ENCODE measurements around the gene GUCY2C.

DNA sequence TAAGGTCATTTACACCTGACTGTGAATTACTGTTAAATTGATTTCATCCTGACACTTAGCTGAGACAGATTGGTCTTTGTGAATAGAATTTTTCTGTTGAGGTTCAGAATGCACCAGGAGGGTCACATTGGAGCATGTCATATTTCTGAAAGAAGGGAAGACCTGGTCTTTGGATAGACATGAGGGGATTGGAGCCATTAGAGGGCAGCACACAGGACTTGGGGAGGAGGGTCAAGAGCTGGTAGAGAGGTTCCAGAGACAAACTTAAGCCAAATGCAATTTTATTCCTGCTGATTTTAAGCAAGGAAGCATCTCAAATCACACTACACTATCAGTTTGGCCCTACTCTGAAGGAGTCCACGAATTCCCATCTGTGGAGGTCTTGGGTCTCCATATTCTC is 41.1 kb downstream of the GUCY2C start:
- TF ChIP-seq POLR2A (IDR thresholded peaks at IDR 0.05) = no peak
- TF ChIP-seq, protein P1, sequence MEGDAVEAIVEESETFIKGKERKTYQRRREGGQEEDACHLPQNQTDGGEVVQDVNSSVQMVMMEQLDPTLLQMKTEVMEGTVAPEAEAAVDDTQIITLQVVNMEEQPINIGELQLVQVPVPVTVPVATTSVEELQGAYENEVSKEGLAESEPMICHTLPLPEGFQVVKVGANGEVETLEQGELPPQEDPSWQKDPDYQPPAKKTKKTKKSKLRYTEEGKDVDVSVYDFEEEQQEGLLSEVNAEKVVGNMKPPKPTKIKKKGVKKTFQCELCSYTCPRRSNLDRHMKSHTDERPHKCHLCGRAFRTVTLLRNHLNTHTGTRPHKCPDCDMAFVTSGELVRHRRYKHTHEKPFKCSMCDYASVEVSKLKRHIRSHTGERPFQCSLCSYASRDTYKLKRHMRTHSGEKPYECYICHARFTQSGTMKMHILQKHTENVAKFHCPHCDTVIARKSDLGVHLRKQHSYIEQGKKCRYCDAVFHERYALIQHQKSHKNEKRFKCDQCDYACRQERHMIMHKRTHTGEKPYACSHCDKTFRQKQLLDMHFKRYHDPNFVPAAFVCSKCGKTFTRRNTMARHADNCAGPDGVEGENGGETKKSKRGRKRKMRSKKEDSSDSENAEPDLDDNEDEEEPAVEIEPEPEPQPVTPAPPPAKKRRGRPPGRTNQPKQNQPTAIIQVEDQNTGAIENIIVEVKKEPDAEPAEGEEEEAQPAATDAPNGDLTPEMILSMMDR (IDR thresholded peaks at IDR 0.05) = no peak
- TF ChIP-seq POLR2AphosphoS5 (IDR thresholded peaks at IDR 0.05) = no peak

Data from suprapubic skin (tissue), 4 donors.